CD4-positive, alpha-beta memory T cell (primary cell): Measurements from ENCODE around the gene MTERF2. TPM values are rescaled to one million over a fixed set of nuclear protein-coding genes. Genes with fewer than 3 reads are reported as not detected.
"Not testable (repeated sequence)": the region's sequence is repeated elsewhere in the genome, so short reads cannot be mapped to it uniquely, and the experiment has no call there.

Source experiments
- CTCF ChIA-PET: fragments of 350-600 bp; sonication (Branson Sonifier 250); formaldehyde crosslinking; loops from one replicate; lab custom pipeline; 2021; ENCODE audit warnings: inconsistent platforms; ENCODE audit not compliant: partially characterized antibody; lab: Charles Lee
- POLR2A ChIA-PET: fragments of 350-600 bp; sonication (Branson Sonifier 250); formaldehyde crosslinking; loops from one replicate; lab custom pipeline; 2021; ENCODE audit not compliant: partially characterized antibody; lab: Charles Lee
- DNase-seq, 5 donors: peaks; one replicate each; pipeline versions ENCODE4 v3.0.0 to v3.0.0-alpha.2; 2020 to 2022; ENCODE audit warnings: mixed read lengths in 1 of 5
- H3K27ac ChIP-seq: one replicate; pipeline ENCODE4 v1.7.0; 2013; ENCODE audit warnings: low read depth, low read length
- H3K27me3 ChIP-seq: 2 replicates; pipeline ENCODE4 v1.7.0; 2013; ENCODE audit warnings: mild to moderate bottlenecking, low read length, moderate library complexity; ENCODE audit not compliant: insufficient read depth
- H3K36me3 ChIP-seq: 2 replicates; pipeline ENCODE4 v1.7.0; 2013; ENCODE audit warnings: mild to moderate bottlenecking, low read length, moderate library complexity; ENCODE audit not compliant: insufficient read depth
- H3K4me1 ChIP-seq: 2 replicates; pipeline ENCODE4 v1.7.0; 2013; ENCODE audit warnings: mild to moderate bottlenecking, low read length, moderate library complexity; ENCODE audit not compliant: insufficient read depth
- H3K4me3 ChIP-seq, 2 donors: one replicate each; pipeline ENCODE4 v1.7.0; 2013; ENCODE audit warnings: low read length in 2 of 2, mild to moderate bottlenecking in 1 of 2
- H3K9me3 ChIP-seq, 2 donors: one replicate each; pipeline ENCODE4 v1.7.0; 2013; ENCODE audit warnings: low read length in 2 of 2, control low read depth in 1 of 2; ENCODE audit not compliant: control insufficient read depth in 1 of 2
- H3K27ac Mint-ChIP-seq, 7 donors: one replicate each; pipeline ENCODE4 v1.8.0; 2020 to 2021; ENCODE audit warnings: mixed read lengths in 7 of 7, mild to moderate bottlenecking in 6 of 7, inconsistent platforms in 3 of 7, moderate library complexity in 3 of 7
- H3K27me3 Mint-ChIP-seq, 2 donors: one replicate each; pipeline ENCODE4 v1.8.0; 2020 to 2021; ENCODE audit warnings: mixed read lengths in 2 of 2
- H3K36me3 Mint-ChIP-seq, 2 donors: one replicate each; pipeline ENCODE4 v1.8.0; 2020 to 2021; ENCODE audit warnings: mixed read lengths in 2 of 2, inconsistent platforms in 1 of 2, mild to moderate bottlenecking in 1 of 2
- H3K4me1 Mint-ChIP-seq, 4 donors: one replicate each; pipeline ENCODE4 v1.8.0; 2020 to 2021; ENCODE audit warnings: mixed read lengths in 4 of 4, mild to moderate bottlenecking in 1 of 4
- H3K4me3 Mint-ChIP-seq, 8 donors: one replicate each; pipeline ENCODE4 v1.8.0; 2020 to 2021; ENCODE audit warnings: mixed read lengths in 8 of 8, mild to moderate bottlenecking in 7 of 8, moderate library complexity in 6 of 8, inconsistent platforms in 3 of 8
- H3K9me3 Mint-ChIP-seq, 8 donors: one replicate each; pipeline ENCODE4 v1.8.0; 2020 to 2021; ENCODE audit warnings: mixed read lengths in 8 of 8, mild to moderate bottlenecking in 5 of 8, inconsistent platforms in 3 of 8, moderate library complexity in 1 of 8
- intact Hi-C: fragments of 100-400 bp; cut with micrococcal nuclease; formaldehyde crosslinking; loops from one replicate; pipeline ENCODE4 v1.15.1; 2023
- polyA plus RNA-seq, 2 donors: library from polyadenylated mRNA; unstranded; fragments of 300-500 nt; fragmentation: Illumina TruSeq; gene quantifications; one replicate each; pipeline ENCODE4 v1.2.3, GENCODE V29; 2021
- total RNA-seq, 2 experiments: library from RNA; stranded (reverse); gene quantifications; one replicate each; pipeline ENCODE4 v1.2.3, GENCODE V29; 2021

Gene MTERF2
- total and polyA plus RNA-seq, 4 experiments from 2014 or later = 5.6 to 12.0 (median 10.3) TPM

- no peaks in the 10 kb centered on the region for H3K9me3 ChIP-seq
- ChIA-PET POLR2A (interaction anchor here (0.8 to 1.2 kb wide), 4 partner anchors 13 to 306 kb away, joined by 3 to 6 read pairs (median 4); partner anchors contain the start of genes MTERF2 and TMEM263), CTCF (interaction anchor here (0.8 to 3.0 kb wide), 15 partner anchors 10 to 91 kb away, joined by 3 to 28 read pairs (median 4); partner anchors contain the start of gene CRY1)
- Mint-ChIP-seq H3K9me3 (peaks cover 0 to 2% (median 0%) of the 10 kb centered on the region in 8 donors), H3K4me1 (peaks cover 0 to 6% (median 5%) of the 10 kb centered on the region in 4 donors), H3K27ac (peak overlapping the region in 4 of 7 donors; percentile 13 to 60 (median 34)), H3K36me3 (peaks cover 26 to 37% of the 10 kb centered on the region in 2 donors), H3K4me3 (no peak overlapping the region), H3K27me3 (no peaks in the 10 kb centered on the region)
- H3K27ac ChIP-seq = no peak overlapping the region
- peak; percentile 19 to 60 (median 39) for DNase-seq
- no peaks in the 10 kb centered on the region for H3K36me3 ChIP-seq
- H3K4me1 ChIP-seq = no peaks in the 10 kb centered on the region
- H3K4me3 ChIP-seq = no peak overlapping the region
- intact Hi-C loops = loop anchor here (1.0 kb wide), 1 partner anchor 79 kb away; the partner anchor contains the start of gene CRY1
- H3K27me3 ChIP-seq = no peaks in the 10 kb centered on the region
Observed at GRCh38 chr12:107014055-107014454, 27.1 kb upstream of the MTERF2 start.

- intact Hi-C loops = no loop called here
- Histone ChIP-seq H3K9me3 (no peaks in the 10 kb centered on the region), H3K4me3 (no peak overlapping the region), H3K27me3 (no peaks in the 10 kb centered on the region), H3K36me3 (no peaks in the 10 kb centered on the region), H3K27ac (no peak overlapping the region), H3K4me1 (no peaks in the 10 kb centered on the region)
- Mint-ChIP-seq H3K4me3 (no peak overlapping the region), H3K27me3 (no peaks in the 10 kb centered on the region), H3K4me1 (peaks cover 0 to 6% (median 4%) of the 10 kb centered on the region in 4 donors), H3K27ac (peak overlapping the region in 2 of 7 donors; percentile 9 to 19), H3K36me3 (peaks cover 24 to 32% of the 10 kb centered on the region in 2 donors), H3K9me3 (peaks cover 0 to 3% (median 0%) of the 10 kb centered on the region in 8 donors)
- no peak for DNase-seq
- POLR2A ChIA-PET = no interaction called here
- CTCF ChIA-PET = interaction anchor here (0.9 to 2.4 kb wide), 9 partner anchors 9 to 92 kb away, joined by 3 to 28 read pairs (median 4); partner anchors contain the start of gene CRY1
Observed at GRCh38 chr12:107012736-107013425, 25.9 kb upstream of the MTERF2 start.

GRCh38 chr12:107011519-107011918, 24.6 kb upstream of the MTERF2 start:
- ChIA-PET POLR2A (interaction anchor here (0.9 kb wide), 1 partner anchor 25 kb away, joined by 3 read pairs; the partner anchor contains the start of gene MTERF2), CTCF (interaction anchor here (1.1 kb wide), 1 partner anchor 12 kb away, joined by 3 read pairs; no protein-coding TSS in a partner anchor)
- no peaks in the 10 kb centered on the region for H3K27me3 ChIP-seq
- peaks cover 0 to 3% (median 0%) of the 10 kb centered on the region in 8 donors for H3K9me3 Mint-ChIP-seq
- no peaks in the 10 kb centered on the region for H3K4me1 ChIP-seq
- peaks cover 0 to 6% (median 0%) of the 10 kb centered on the region in 4 donors for H3K4me1 Mint-ChIP-seq
- no peak overlapping the region for H3K4me3 Mint-ChIP-seq
- no peaks in the 10 kb centered on the region for H3K36me3 ChIP-seq
- H3K27ac Mint-ChIP-seq = peak overlapping the region in 2 of 7 donors; percentile 30 to 69
- intact Hi-C loops = no loop called here
- H3K36me3 Mint-ChIP-seq = peaks cover 15 to 18% of the 10 kb centered on the region in 2 donors
- H3K27me3 Mint-ChIP-seq = no peaks in the 10 kb centered on the region
- DNase-seq = no peak
- H3K27ac ChIP-seq = no peak overlapping the region
- no peaks in the 10 kb centered on the region for H3K9me3 ChIP-seq
- H3K4me3 ChIP-seq = no peak overlapping the region

- DNase-seq = no peak
- CTCF ChIA-PET = no interaction called here
- H3K9me3 ChIP-seq = no peaks in the 10 kb centered on the region
- intact Hi-C loops = no loop called here
- Mint-ChIP-seq H3K27me3 (no peaks in the 10 kb centered on the region), H3K9me3 (peaks cover 0 to 3% (median 0%) of the 10 kb centered on the region in 8 donors), H3K4me1 (no peaks in the 10 kb centered on the region), H3K36me3 (peaks cover 5 to 15% of the 10 kb centered on the region in 2 donors), H3K4me3 (no peak overlapping the region), H3K27ac (no peak overlapping the region)
- POLR2A ChIA-PET = no interaction called here
- no peaks in the 10 kb centered on the region for H3K4me1 ChIP-seq
- H3K4me3 ChIP-seq = no peak overlapping the region
- no peaks in the 10 kb centered on the region for H3K27me3 ChIP-seq
- H3K36me3 ChIP-seq = no peaks in the 10 kb centered on the region
- H3K27ac ChIP-seq = no peak overlapping the region
Observed at GRCh38 chr12:107007411-107007810, 20.5 kb upstream of the MTERF2 start.

GRCh38 chr12:107002665-107003064, 15.7 kb upstream of the MTERF2 start:
- H3K27ac Mint-ChIP-seq = peak overlapping the region in 2 of 7 donors; percentile 17 to 30
- intact Hi-C loops, H3K9me3 Mint-ChIP-seq, H3K4me1 Mint-ChIP-seq, DNase-seq, H3K4me3 Mint-ChIP-seq, POLR2A ChIA-PET, H3K9me3 ChIP-seq, H3K27me3 ChIP-seq, H3K36me3 ChIP-seq, CTCF ChIA-PET, H3K4me1 ChIP-seq, H3K27me3 Mint-ChIP-seq, H3K4me3 ChIP-seq, H3K27ac ChIP-seq: not testable (repeated sequence)
- H3K36me3 Mint-ChIP-seq = peaks cover 26 to 29% of the 10 kb centered on the region in 2 donors

GRCh38 chr12:106999446-106999845, 12.5 kb upstream of the MTERF2 start:
- intact Hi-C loops = no loop called here
- Mint-ChIP-seq H3K4me3 (no peak overlapping the region), H3K36me3 (peaks cover 46 to 52% of the 10 kb centered on the region in 2 donors), H3K27ac (no peak overlapping the region), H3K27me3 (no peaks in the 10 kb centered on the region), H3K4me1 (no peaks in the 10 kb centered on the region), H3K9me3 (no peaks in the 10 kb centered on the region)
- H3K27me3 ChIP-seq = no peaks in the 10 kb centered on the region
- no peak overlapping the region for H3K4me3 ChIP-seq
- CTCF ChIA-PET = interaction anchor here (1.4 kb wide), 1 partner anchor 12 kb away, joined by 3 read pairs; no protein-coding TSS in a partner anchor
- no peak overlapping the region for H3K27ac ChIP-seq
- POLR2A ChIA-PET = no interaction called here
- H3K4me1 ChIP-seq = no peaks in the 10 kb centered on the region
- DNase-seq = no peak
- no peaks in the 10 kb centered on the region for H3K9me3 ChIP-seq
- peaks cover 10% of the 10 kb centered on the region for H3K36me3 ChIP-seq

GRCh38 chr12:106997916-106998315, 11.0 kb upstream of the MTERF2 start:
- POLR2A ChIA-PET = interaction anchor here (0.9 kb wide), 1 partner anchor 11 kb away, joined by 3 read pairs; the partner anchor contains the start of gene MTERF2
- H3K4me1 Mint-ChIP-seq = no peaks in the 10 kb centered on the region
- Histone ChIP-seq H3K9me3 (no peaks in the 10 kb centered on the region), H3K36me3 (peaks cover 10% of the 10 kb centered on the region), H3K4me1 (no peaks in the 10 kb centered on the region), H3K27ac (no peak overlapping the region), H3K27me3 (no peaks in the 10 kb centered on the region), H3K4me3 (no peak overlapping the region)
- H3K9me3 Mint-ChIP-seq = no peaks in the 10 kb centered on the region
- intact Hi-C loops = no loop called here
- DNase-seq = no peak
- H3K4me3 Mint-ChIP-seq = no peak overlapping the region
- H3K27me3 Mint-ChIP-seq = no peaks in the 10 kb centered on the region
- peak overlapping the region in 2 of 7 donors; percentile 2 to 16 for H3K27ac Mint-ChIP-seq
- peaks cover 45 to 53% of the 10 kb centered on the region in 2 donors for H3K36me3 Mint-ChIP-seq
- CTCF ChIA-PET = interaction anchor here (1.1 to 1.4 kb wide), 2 partner anchors 16 to 17 kb away, joined by 3 read pairs; no protein-coding TSS in a partner anchor
